ENCODE data around the gene RPS19BP1.

The RPS19BP1 gene

GRCh38 chr22:39568278-39568981 is 35.9 kb upstream of the RPS19BP1 start:
- H3K9me3 ChIP-seq (ENCODE audit: insufficient read depth, low read length, severe bottlenecking): no peaks in the 10 kb centered on the region
- TF ChIP-seq EZH2 (IDR thresholded peaks at IDR 0.05; ENCODE audit: borderline replicate concordance, low read depth, low read length, severe bottlenecking) (no peak), CTCF (IDR thresholded peaks at IDR 0.05; ENCODE audit: borderline replicate concordance, extremely low read depth, low read length, poor library complexity, severe bottlenecking) (no peak)
- H3K9ac ChIP-seq (ENCODE audit: low read depth, low read length): no peak overlapping the region
- DNase-seq: no peak
- H3K27me3 ChIP-seq (ENCODE audit: insufficient read depth, low read length, poor library complexity): no peaks in the 10 kb centered on the region
- H3K79me2 ChIP-seq (ENCODE audit: insufficient read depth, low read length): no peaks in the 10 kb centered on the region
- H3K36me3 ChIP-seq (ENCODE audit: insufficient read depth, low read length): no peaks in the 10 kb centered on the region
- H3K27ac ChIP-seq (ENCODE audit: low read length): peak overlapping the region; percentile 65; the same call in 1 of the 2 replicates
- no peak overlapping the region for H2AFZ ChIP-seq (ENCODE audit: low read depth, low read length)
- H3K4me2 ChIP-seq (ENCODE audit: insufficient read depth, low read length): peak overlapping the region; percentile 64; the same call in 1 of the 2 replicates
- H3K4me1 ChIP-seq (ENCODE audit: insufficient read depth, low read length): peaks cover 22% of the 10 kb centered on the region
- H3K4me3 ChIP-seq (ENCODE audit: low read depth in 1 of 2, low read length in 2 of 2): no peak overlapping the region
- H4K20me1 ChIP-seq (ENCODE audit: insufficient read depth, low read length): no peaks in the 10 kb centered on the region
- ATAC-seq (ENCODE audit: insufficient read depth, low read depth): no peak

GRCh38 chr22:39567135-39567946 is 34.8 kb upstream of the RPS19BP1 start:
- peak; percentile 80 for DNase-seq
- Histone ChIP-seq H3K79me2 (ENCODE audit: insufficient read depth, low read length) (no peaks in the 10 kb centered on the region), H3K27me3 (ENCODE audit: insufficient read depth, low read length, poor library complexity) (no peaks in the 10 kb centered on the region), H3K4me3 (ENCODE audit: low read depth in 1 of 2, low read length in 2 of 2) (peak overlapping the region in 1 of 2 experiments; percentile 49; a peak in 2 of 4 replicates), H3K27ac (ENCODE audit: low read length) (peak overlapping the region; percentile 65), H3K9me3 (ENCODE audit: insufficient read depth, low read length, severe bottlenecking) (no peaks in the 10 kb centered on the region), H3K9ac (ENCODE audit: low read depth, low read length) (peak overlapping the region; percentile 8; the same call in 1 of the 2 replicates), H3K4me2 (ENCODE audit: insufficient read depth, low read length) (peak overlapping the region; percentile 64), H3K36me3 (ENCODE audit: insufficient read depth, low read length) (no peaks in the 10 kb centered on the region), H4K20me1 (ENCODE audit: insufficient read depth, low read length) (no peaks in the 10 kb centered on the region), H3K4me1 (ENCODE audit: insufficient read depth, low read length) (peaks cover 22% of the 10 kb centered on the region), H2AFZ (ENCODE audit: low read depth, low read length) (peak overlapping the region; percentile 70)
- ATAC-seq (ENCODE audit: insufficient read depth, low read depth): peak; percentile 98
- TF ChIP-seq CTCF (IDR thresholded peaks at IDR 0.05; ENCODE audit: borderline replicate concordance, extremely low read depth, low read length, poor library complexity, severe bottlenecking) (peak; percentile 69), EZH2 (IDR thresholded peaks at IDR 0.05; ENCODE audit: borderline replicate concordance, low read depth, low read length, severe bottlenecking) (no peak)

- no peak overlapping the region for H3K27ac ChIP-seq (ENCODE audit: low read length)
- H3K9me3 ChIP-seq (ENCODE audit: insufficient read depth, low read length, severe bottlenecking): no peaks in the 10 kb centered on the region
- no peaks in the 10 kb centered on the region for H3K36me3 ChIP-seq (ENCODE audit: insufficient read depth, low read length)
- H3K27me3 ChIP-seq (ENCODE audit: insufficient read depth, low read length, poor library complexity): no peaks in the 10 kb centered on the region
- TF ChIP-seq EZH2 (IDR thresholded peaks at IDR 0.05; ENCODE audit: borderline replicate concordance, low read depth, low read length, severe bottlenecking): no peak
- TF ChIP-seq CTCF (IDR thresholded peaks at IDR 0.05; ENCODE audit: borderline replicate concordance, extremely low read depth, low read length, poor library complexity, severe bottlenecking): no peak
- no peak overlapping the region for H3K4me2 ChIP-seq (ENCODE audit: insufficient read depth, low read length)
- peaks cover 22% of the 10 kb centered on the region for H3K4me1 ChIP-seq (ENCODE audit: insufficient read depth, low read length)
- H3K9ac ChIP-seq (ENCODE audit: low read depth, low read length): no peak overlapping the region
- no peak for ATAC-seq (ENCODE audit: insufficient read depth, low read depth)
- H4K20me1 ChIP-seq (ENCODE audit: insufficient read depth, low read length): no peaks in the 10 kb centered on the region
- no peak for DNase-seq
- H3K4me3 ChIP-seq (ENCODE audit: low read depth in 1 of 2, low read length in 2 of 2): no peak overlapping the region
- H2AFZ ChIP-seq (ENCODE audit: low read depth, low read length): no peak overlapping the region
- H3K79me2 ChIP-seq (ENCODE audit: insufficient read depth, low read length): no peaks in the 10 kb centered on the region
These were observed 32.9 kb upstream of the RPS19BP1 start for GRCh38 chr22:39565414-39565944.

All from DND-41 (cell line).